Mucosa of rectum (tissue), 2 donors: ENCODE measurements around the gene PCDH10.

Experiments used
- H3K27ac ChIP-seq, 2 donors: one replicate each; pipeline ENCODE4 v1.7.0; 2013; ENCODE audit warnings: inconsistent platforms in 2 of 2, low read depth in 2 of 2, low read length in 2 of 2
- H3K27me3 ChIP-seq, 2 donors: one replicate each; pipeline ENCODE4 v1.7.0; 2013; ENCODE audit warnings: low read length in 2 of 2; ENCODE audit not compliant: control insufficient read depth in 2 of 2, insufficient read depth in 2 of 2
- H3K36me3 ChIP-seq, 2 donors: one replicate each; pipeline ENCODE4 v1.7.0; 2013; ENCODE audit warnings: low read length in 2 of 2; ENCODE audit not compliant: control insufficient read depth in 2 of 2, insufficient read depth in 2 of 2
- H3K4me1 ChIP-seq, 2 donors: one replicate each; pipeline ENCODE4 v1.7.0; 2013; ENCODE audit warnings: low read length in 2 of 2, mild to moderate bottlenecking in 1 of 2; ENCODE audit not compliant: control insufficient read depth in 2 of 2, insufficient read depth in 2 of 2
- H3K4me3 ChIP-seq, 2 donors: one replicate each; pipeline ENCODE4 v1.7.0; 2013; ENCODE audit warnings: low read length in 2 of 2
- H3K9ac ChIP-seq, 2 donors: one replicate each; pipeline ENCODE4 v1.7.0; 2013; ENCODE audit warnings: low read length in 2 of 2, low read depth in 1 of 2, mild to moderate bottlenecking in 1 of 2
- H3K9me3 ChIP-seq, 2 donors: one replicate each; pipeline ENCODE4 v1.7.0; 2013; ENCODE audit warnings: low read length in 2 of 2; ENCODE audit not compliant: control insufficient read depth in 2 of 2
- donor health status: healthy.
- donor health status: Normal muscosa, but diverticular disease.

Gene PCDH10

DNA sequence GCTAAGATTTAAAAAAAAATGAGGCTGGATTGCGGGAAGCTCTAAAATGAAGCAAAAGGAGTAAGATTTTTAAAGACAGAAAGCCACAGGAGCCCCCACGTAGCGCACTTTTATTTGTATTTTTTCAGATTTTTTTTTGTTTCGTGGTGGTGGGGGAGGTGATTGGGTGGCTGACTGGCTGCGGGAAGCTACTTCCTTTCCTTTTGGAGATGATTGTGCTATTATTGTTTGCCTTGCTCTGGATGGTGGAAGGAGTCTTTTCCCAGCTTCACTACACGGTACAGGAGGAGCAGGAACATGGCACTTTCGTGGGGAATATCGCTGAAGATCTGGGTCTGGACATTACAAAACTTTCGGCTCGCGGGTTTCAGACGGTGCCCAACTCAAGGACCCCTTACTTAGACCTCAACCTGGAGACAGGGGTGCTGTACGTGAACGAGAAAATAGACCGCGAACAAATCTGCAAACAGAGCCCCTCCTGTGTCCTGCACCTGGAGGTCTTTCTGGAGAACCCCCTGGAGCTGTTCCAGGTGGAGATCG is 908 bp downstream of the PCDH10 start:
- Histone ChIP-seq H3K9ac (no peak overlapping the region), H3K4me3 (peak overlapping the region in 1 of 2 donors; percentile 69), H3K9me3 (no peaks in the 10 kb centered on the region), H3K36me3 (no peaks in the 10 kb centered on the region), H3K4me1 (peaks cover 4 to 10% of the 10 kb centered on the region in 2 donors), H3K27me3 (peaks cover 31 to 33% of the 10 kb centered on the region in 2 donors), H3K27ac (no peak overlapping the region)

DNA sequence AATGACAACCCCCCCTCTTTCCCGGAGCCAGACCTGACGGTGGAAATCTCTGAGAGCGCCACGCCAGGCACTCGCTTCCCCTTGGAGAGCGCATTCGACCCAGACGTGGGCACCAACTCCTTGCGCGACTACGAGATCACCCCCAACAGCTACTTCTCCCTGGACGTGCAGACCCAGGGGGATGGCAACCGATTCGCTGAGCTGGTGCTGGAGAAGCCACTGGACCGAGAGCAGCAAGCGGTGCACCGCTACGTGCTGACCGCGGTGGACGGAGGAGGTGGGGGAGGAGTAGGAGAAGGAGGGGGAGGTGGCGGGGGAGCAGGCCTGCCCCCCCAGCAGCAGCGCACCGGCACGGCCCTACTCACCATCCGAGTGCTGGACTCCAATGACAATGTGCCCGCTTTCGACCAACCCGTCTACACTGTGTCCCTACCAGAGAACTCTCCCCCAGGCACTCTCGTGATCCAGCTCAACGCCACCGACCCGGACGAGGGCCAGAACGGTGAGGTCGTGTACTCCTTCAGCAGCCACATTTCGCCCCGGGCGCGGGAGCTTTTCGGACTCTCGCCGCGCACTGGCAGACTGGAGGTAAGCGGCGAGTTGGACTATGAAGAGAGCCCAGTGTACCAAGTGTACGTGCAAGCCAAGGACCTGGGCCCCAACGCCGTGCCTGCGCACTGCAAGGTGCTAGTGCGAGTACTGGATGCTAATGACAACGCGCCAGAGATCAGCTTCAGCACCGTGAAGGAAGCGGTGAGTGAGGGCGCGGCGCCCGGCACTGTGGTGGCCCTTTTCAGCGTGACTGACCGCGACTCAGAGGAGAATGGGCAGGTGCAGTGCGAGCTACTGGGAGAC is 1.6 kb downstream of the PCDH10 start:
- peaks cover 4 to 10% of the 10 kb centered on the region in 2 donors for H3K4me1 ChIP-seq

DNA sequence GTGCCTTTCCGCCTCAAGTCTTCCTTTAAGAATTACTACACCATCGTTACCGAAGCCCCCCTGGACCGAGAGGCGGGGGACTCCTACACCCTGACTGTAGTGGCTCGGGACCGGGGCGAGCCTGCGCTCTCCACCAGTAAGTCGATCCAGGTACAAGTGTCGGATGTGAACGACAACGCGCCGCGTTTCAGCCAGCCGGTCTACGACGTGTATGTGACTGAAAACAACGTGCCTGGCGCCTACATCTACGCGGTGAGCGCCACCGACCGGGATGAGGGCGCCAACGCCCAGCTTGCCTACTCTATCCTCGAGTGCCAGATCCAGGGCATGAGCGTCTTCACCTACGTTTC is 2.2 kb downstream of the PCDH10 start:
- Histone ChIP-seq H3K9ac (no peak overlapping the region), H3K27me3 (peaks cover 28 to 33% of the 10 kb centered on the region in 2 donors)

More for the DNA sequence above, 1.6 kb downstream of the PCDH10 start:
- no peak overlapping the region for H3K27ac ChIP-seq
- peaks cover 31 to 33% of the 10 kb centered on the region in 2 donors for H3K27me3 ChIP-seq
- H3K9me3 ChIP-seq = no peaks in the 10 kb centered on the region
- H3K9ac ChIP-seq = no peak overlapping the region
- peak overlapping the region in 1 of 2 donors; percentile 28 for H3K4me3 ChIP-seq
- H3K36me3 ChIP-seq = no peaks in the 10 kb centered on the region

DNA sequence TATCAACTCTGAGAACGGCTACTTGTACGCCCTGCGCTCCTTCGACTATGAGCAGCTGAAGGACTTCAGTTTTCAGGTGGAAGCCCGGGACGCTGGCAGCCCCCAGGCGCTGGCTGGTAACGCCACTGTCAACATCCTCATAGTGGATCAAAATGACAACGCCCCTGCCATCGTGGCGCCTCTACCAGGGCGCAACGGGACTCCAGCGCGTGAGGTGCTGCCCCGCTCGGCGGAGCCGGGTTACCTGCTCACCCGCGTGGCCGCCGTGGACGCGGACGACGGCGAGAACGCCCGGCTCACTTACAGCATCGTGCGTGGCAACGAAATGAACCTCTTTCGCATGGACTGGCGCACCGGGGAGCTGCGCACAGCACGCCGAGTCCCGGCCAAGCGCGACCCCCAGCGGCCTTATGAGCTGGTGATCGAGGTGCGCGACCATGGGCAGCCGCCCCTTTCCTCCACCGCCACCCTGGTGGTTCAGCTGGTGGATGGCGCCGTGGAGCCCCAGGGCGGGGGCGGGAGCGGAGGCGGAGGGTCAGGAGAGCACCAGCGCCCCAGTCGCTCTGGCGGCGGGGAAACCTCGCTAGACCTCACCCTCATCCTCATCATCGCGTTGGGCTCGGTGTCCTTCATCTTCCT is 2.7 kb downstream of the PCDH10 start:
- Histone ChIP-seq H3K9me3 (no peaks in the 10 kb centered on the region), H3K27me3 (peaks cover 25 to 30% of the 10 kb centered on the region in 2 donors), H3K4me3 (peak overlapping the region in 1 of 2 donors; percentile 7), H3K36me3 (no peaks in the 10 kb centered on the region), H3K27ac (no peak overlapping the region), H3K4me1 (peaks cover 4 to 10% of the 10 kb centered on the region in 2 donors), H3K9ac (no peak overlapping the region)

More for the DNA sequence above, 2.2 kb downstream of the PCDH10 start:
- Histone ChIP-seq H3K4me1 (peaks cover 4 to 10% of the 10 kb centered on the region in 2 donors), H3K9me3 (no peaks in the 10 kb centered on the region), H3K4me3 (peak overlapping the region in 1 of 2 donors; percentile 0), H3K27ac (no peak overlapping the region), H3K36me3 (no peaks in the 10 kb centered on the region)

DNA sequence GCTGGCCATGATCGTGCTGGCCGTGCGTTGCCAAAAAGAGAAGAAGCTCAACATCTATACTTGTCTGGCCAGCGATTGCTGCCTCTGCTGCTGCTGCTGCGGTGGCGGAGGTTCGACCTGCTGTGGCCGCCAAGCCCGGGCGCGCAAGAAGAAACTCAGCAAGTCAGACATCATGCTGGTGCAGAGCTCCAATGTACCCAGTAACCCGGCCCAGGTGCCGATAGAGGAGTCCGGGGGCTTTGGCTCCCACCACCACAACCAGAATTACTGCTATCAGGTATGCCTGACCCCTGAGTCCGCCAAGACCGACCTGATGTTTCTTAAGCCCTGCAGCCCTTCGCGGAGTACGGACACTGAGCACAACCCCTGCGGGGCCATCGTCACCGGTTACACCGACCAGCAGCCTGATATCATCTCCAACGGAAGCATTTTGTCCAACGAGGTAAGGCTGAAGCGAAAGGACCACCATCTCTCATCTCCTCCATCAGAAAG is 3.3 kb downstream of the PCDH10 start:
- no peaks in the 10 kb centered on the region for H3K36me3 ChIP-seq
- peaks cover 25 to 26% of the 10 kb centered on the region in 2 donors for H3K27me3 ChIP-seq
- peaks cover 4 to 10% of the 10 kb centered on the region in 2 donors for H3K4me1 ChIP-seq
- H3K4me3 ChIP-seq = no peak overlapping the region
- H3K9me3 ChIP-seq = no peaks in the 10 kb centered on the region
- no peak overlapping the region for H3K27ac ChIP-seq
- no peak overlapping the region for H3K9ac ChIP-seq

DNA sequence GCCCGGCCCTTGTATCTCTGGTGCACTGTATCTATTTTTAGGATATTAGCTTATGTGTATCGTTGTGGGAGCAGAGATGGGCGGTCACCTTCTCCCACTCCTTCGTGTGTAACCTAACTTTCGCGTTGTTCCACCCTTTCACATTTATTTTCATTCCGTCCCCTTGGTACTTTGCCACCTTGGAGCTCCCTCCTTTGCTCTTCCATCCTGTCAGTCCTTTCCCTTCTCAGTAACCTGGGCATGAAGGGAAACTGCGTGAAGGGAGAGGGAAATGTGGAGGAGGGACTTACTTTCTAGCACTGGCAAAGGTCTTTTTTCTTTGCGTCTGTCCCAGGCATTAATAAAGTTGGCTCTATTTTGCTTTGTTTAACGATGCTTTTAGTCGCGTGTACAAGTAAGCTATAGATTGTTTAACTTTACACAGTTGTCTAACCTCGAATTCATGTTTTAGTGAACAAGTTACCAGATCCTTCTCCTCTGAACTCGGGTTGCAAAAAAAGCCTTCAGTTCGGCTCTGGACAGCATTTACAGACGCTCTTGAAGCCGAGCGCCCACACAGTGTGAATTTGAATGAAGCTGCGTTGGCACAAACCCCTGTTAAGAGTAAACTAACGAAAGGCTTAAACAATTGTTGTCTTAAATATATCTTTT is 3.9 kb downstream of the PCDH10 start:
- H3K36me3 ChIP-seq = no peaks in the 10 kb centered on the region
- no peaks in the 10 kb centered on the region for H3K9me3 ChIP-seq
- no peak overlapping the region for H3K4me3 ChIP-seq
- peaks cover 4 to 10% of the 10 kb centered on the region in 2 donors for H3K4me1 ChIP-seq
- peaks cover 23 to 25% of the 10 kb centered on the region in 2 donors for H3K27me3 ChIP-seq
- H3K27ac ChIP-seq = no peak overlapping the region
- no peak overlapping the region for H3K9ac ChIP-seq

DNA sequence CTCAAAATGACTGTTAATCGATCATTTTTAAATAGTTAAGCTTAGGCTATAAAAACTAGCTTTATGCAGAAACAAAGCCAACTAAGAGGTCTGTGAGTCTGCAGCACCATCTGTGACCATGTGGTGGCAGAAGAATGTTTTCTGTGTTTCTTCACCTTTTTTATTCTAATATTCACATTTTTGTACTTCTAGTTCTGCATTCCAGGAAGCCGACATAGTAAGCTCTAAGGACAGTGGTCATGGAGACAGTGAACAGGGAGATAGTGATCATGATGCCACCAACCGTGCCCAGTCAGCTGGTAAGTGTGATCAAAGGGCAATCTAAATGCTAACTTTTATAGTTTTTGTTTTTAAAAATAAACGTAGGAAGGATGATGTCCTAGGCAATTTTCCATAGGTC is 5.6 kb downstream of the PCDH10 start:
- H3K36me3 ChIP-seq = no peaks in the 10 kb centered on the region
- H3K27ac ChIP-seq = no peak overlapping the region
- H3K9me3 ChIP-seq = no peaks in the 10 kb centered on the region
- peaks cover 0 to 7% of the 10 kb centered on the region in 2 donors for H3K4me1 ChIP-seq
- H3K9ac ChIP-seq = no peak overlapping the region
- H3K4me3 ChIP-seq = no peak overlapping the region
- peaks cover 16 to 19% of the 10 kb centered on the region in 2 donors for H3K27me3 ChIP-seq

DNA sequence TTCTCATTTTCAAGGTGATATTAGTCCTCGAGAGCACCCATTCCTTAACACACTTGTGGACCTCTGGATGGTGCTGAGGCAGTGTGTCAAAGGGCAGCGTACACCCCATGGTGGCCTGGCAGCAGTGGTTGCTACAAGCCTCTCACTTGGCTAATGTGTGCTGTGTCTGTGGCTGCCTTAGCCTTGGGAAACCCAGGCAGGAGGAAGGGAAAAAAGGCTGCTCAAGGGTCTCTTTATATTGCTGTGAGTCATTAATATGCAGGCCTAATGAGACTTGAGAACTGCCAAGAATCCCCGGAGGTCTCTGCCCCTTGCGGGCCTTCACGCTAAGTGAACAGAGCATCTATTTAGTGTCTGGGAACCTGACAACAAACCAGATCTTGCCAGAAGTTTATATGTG is 7.0 kb downstream of the PCDH10 start:
- Histone ChIP-seq H3K27me3 (peaks cover 7 to 9% of the 10 kb centered on the region in 2 donors), H3K36me3 (no peaks in the 10 kb centered on the region), H3K9ac (no peak overlapping the region), H3K9me3 (no peaks in the 10 kb centered on the region), H3K4me3 (no peak overlapping the region), H3K27ac (no peak overlapping the region), H3K4me1 (peaks cover 0 to 1% of the 10 kb centered on the region in 2 donors)

DNA sequence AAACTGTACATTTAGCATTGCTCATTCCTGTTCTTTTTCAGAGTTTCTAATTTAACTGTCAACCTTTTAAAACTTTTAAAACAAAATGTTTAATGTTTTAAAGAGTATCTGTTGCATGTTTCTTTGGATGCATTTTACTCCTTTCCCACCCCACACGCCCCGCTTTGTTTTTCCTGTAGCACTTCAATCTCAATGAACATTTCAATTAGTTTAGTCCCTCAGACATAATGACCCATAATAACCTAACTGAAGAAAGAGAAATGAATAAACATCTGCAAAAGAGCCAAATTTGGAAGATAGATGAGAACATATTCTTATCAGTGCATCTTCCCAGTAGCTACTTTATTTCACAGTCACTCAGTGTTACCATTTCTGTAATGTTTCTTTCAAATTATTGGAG is 7.5 kb downstream of the PCDH10 start:
- Histone ChIP-seq H3K4me1 (no peaks in the 10 kb centered on the region), H3K36me3 (no peaks in the 10 kb centered on the region), H3K4me3 (no peak overlapping the region), H3K9me3 (no peaks in the 10 kb centered on the region), H3K9ac (no peak overlapping the region), H3K27me3 (peaks cover 7 to 9% of the 10 kb centered on the region in 2 donors), H3K27ac (no peak overlapping the region)
